Activated naive CD4-positive, alpha-beta T cell treated with anti-CD3 and anti-CD28 coated beads, Interleukin-2, amount 50 U/mL, for 72 hours (primary cell): ENCODE measurements around the gene NPEPPS. TPM values are rescaled to one million over a fixed set of nuclear protein-coding genes. Genes with fewer than 3 reads are reported as not detected.

ENCODE experiments used
- ATAC-seq, 2 donors: fragments of 150-1000 bp; cut with Tn5 transposase; 2 replicates each; pipeline ENCODE4 v1.10.0; 2021; ENCODE audit warnings: mild to moderate bottlenecking in 2 of 2, moderate library complexity in 2 of 2
- DNase-seq, 2 donors: peaks; one replicate each; pipeline ENCODE4 v3.0.0; 2021 to 2022; ENCODE audit warnings: low spot score in 2 of 2
- H3K27ac Mint-ChIP-seq, 2 donors: one replicate each; pipeline ENCODE4 v1.8.0; 2022; ENCODE audit warnings: mild to moderate bottlenecking in 2 of 2, mixed read lengths in 2 of 2
- H3K36me3 Mint-ChIP-seq, 2 donors: one replicate each; pipeline ENCODE4 v1.8.0; 2022; ENCODE audit warnings: mixed read lengths in 2 of 2
- H3K9me3 Mint-ChIP-seq, 2 donors: one replicate each; pipeline ENCODE4 v1.8.0; 2022; ENCODE audit warnings: mixed read lengths in 2 of 2
- total RNA-seq, 2 donors: library from RNA; stranded (reverse); gene quantifications; one replicate each; pipeline ENCODE4 v1.2.3, GENCODE V29; 2022

Gene NPEPPS
- total RNA-seq, 2 donors from 2014 or later = 134 to 185 TPM

GRCh38 chr17:47641202-47641601 lies 110.3 kb downstream of the NPEPPS start:
- no peak overlapping the region for H3K27ac Mint-ChIP-seq
- DNase-seq = no peak
- no peak for ATAC-seq
- H3K36me3 Mint-ChIP-seq = peaks cover 0 to 4% of the 10 kb centered on the region in 2 donors
- no peaks in the 10 kb centered on the region for H3K9me3 Mint-ChIP-seq

DNA sequence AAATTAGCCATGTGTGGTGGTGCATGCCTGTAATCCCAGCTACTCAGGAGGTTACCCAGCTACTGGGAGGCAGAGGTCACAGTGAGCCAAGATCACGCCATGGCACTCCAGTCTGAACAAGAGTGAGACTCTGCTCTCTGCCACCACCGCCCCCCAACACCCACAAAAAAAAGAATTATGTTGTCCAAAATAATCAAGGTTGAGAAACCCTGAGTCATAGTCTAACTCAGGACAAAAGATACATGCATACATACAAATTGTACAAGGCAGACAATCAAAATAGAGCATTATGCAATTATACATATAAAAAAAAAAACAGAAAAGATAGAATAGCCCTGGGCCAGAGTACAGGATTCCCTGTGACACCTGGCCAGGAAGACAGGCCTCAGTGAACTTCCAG lies 112.2 kb downstream of the NPEPPS start:
- Mint-ChIP-seq H3K36me3 (no peaks in the 10 kb centered on the region), H3K27ac (no peak overlapping the region), H3K9me3 (no peaks in the 10 kb centered on the region)
- ATAC-seq = no peak
- no peak for DNase-seq

DNA sequence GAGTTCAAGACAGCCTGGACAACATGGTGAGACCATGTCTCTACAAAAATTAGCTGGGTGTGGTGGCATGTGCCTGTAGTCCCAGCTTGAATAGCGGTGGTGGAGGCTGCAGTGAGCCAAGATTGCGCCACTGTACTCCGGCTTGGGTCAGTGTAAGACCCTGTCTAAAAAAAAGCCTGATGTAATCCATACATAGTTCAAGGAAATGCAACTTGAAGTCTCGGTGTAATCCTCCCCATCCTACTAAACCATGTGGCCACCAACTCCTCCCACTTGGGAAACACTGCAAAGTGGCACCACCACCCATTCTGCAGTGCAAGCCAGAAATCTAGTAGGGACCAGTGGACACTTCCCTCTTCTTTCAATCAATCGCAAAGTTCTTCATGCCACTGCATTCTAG lies 113.4 kb downstream of the NPEPPS start:
- H3K36me3 Mint-ChIP-seq = peaks cover 0 to 11% of the 10 kb centered on the region in 2 donors
- H3K27ac Mint-ChIP-seq = no peak overlapping the region
- H3K9me3 Mint-ChIP-seq = no peaks in the 10 kb centered on the region
- no peak for ATAC-seq
- DNase-seq = no peak

DNA sequence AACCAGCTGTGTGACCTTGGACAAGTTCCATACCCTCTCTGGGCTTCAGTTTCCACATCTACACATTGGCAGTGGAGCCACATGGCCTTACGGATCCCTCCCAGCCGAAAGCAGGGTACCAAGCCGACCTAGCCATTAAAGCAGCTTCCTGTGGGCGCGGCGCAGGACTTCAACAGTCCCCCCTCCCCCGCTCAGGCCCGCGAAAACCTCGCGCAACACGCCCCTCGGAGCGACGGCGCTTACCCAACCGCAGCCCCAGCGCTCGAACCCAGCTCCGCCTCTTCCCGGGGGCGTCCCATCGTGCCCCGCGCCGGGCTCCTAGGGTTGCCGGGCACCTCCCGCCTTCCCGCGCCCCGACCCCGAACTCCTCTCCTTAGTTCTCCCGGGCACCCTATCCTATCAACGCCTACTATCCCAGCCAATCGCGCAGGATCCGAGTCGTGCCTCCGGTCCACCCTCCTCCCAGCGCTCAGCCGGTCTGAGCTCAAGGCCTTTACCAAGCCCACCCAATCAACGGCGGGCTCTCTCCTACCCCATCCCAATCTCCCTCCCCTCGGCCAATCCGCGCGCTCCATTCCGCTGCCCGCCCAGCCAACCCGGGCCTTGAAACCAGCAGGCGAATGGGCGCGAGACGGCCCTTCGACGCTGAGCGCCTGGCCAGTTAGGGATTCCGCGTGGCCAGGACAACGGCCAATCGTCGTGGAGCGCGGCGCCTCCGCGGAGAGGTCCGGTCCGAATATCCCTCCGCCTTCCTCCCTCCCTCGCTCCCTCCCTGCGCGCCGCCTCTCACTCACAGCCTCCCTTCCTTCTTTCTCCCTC lies 118.5 kb downstream of the NPEPPS start, which contains the start of gene KPNB1:
KPNB1 (plus strand) TSS at position 767 of the 819 bp plus-strand sequence. CDS start 326 bp downstream, outside the sequence.
- peak; percentile 96 to 99 for DNase-seq
- peaks cover 29 to 48% of the 10 kb centered on the region in 2 donors for H3K36me3 Mint-ChIP-seq
- H3K27ac Mint-ChIP-seq = peak within 1 kb of the TSS; percentile 92 to 98
- ATAC-seq = peak; percentile 85 to 87
- no peaks in the 10 kb centered on the region for H3K9me3 Mint-ChIP-seq

- no peaks in the 10 kb centered on the region for H3K9me3 Mint-ChIP-seq
- H3K27ac Mint-ChIP-seq = peak overlapping the region; percentile 92 to 97
- no peak for DNase-seq
- peaks cover 29 to 55% of the 10 kb centered on the region in 2 donors for H3K36me3 Mint-ChIP-seq
- peak; percentile 1 to 4 for ATAC-seq
These were observed 119.1 kb downstream of the NPEPPS start for GRCh38 chr17:47649972-47650524.

DNA sequence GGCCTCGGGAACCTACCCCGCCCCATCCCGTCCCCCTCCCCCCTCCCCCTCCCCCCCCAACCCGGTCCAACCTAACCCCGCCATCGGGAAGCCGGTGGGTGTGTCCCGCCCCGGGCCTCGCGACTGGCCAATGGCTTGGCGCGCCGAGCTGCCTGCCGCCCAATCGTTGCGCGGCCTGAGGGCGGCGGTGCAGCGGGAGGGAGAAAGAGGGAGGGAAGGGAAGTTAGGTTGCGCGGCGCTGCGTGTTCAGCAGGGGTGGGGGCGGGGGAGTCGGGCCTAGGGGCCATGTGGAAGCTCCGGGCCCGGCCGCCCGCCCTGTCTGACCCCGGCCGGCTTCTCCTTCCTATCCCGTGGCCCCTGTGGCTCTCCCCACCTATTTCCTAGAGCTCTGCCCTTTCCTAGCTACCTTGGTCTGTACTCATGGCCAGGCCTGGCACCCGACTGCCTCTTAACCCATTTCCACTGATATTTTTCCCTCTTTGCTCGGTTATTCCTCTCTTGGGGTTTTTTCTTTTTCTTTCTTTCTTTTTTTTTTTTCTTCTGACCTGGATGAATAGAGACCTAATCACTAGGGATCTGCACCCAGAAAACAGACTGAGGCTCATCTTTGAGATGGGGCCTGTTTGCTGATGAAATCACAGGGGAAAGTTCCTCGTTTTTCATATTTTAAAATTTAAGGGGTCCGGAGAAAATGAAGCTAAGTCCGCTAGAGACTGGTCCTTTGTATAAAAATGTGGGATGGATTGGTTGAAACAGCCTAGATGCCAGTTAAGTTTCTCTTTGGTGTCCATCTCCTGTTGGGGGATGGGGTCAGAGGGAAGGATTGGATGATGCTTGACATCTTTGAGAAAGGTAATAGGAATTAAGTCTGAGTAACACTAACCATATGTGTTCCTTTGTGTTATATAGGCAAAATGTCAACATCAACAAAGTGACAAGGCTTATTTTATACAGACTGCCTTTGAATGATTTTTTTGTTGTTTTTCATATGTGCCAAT lies 119.9 kb downstream of the NPEPPS start:
- H3K9me3 Mint-ChIP-seq = no peaks in the 10 kb centered on the region

DNA sequence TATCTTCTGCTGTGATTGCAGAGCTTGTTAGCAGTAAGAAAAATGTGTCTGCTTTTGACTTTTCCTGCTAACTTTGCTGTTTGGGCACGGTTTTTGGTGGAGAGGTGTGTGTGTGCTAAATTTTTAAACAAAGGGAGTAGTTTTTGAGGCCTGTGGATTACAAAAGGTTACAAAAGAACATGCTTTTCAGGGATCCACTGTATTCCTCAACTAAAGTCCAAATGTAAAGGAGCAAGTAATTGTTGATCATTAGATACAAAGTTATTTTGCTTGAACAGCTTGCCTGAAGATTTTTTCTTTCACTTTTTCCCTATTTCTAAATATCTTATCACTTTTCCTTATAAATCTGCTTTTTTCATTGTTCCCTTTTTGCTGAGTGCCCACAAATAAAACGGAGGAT lies 120.8 kb downstream of the NPEPPS start:
- Mint-ChIP-seq H3K27ac (peak overlapping the region in 1 of 2 donors; percentile 98), H3K9me3 (no peaks in the 10 kb centered on the region), H3K36me3 (peaks cover 29 to 68% of the 10 kb centered on the region in 2 donors)
- ATAC-seq (no peak), DNase-seq (no peak)

More for the DNA sequence above, 119.9 kb downstream of the NPEPPS start:
- peaks cover 29 to 62% of the 10 kb centered on the region in 2 donors for H3K36me3 Mint-ChIP-seq
- H3K27ac Mint-ChIP-seq = peak overlapping the region; percentile 86 to 98
- ATAC-seq = peak; percentile 56 to 60
- DNase-seq = peak; percentile 94 to 96

DNA sequence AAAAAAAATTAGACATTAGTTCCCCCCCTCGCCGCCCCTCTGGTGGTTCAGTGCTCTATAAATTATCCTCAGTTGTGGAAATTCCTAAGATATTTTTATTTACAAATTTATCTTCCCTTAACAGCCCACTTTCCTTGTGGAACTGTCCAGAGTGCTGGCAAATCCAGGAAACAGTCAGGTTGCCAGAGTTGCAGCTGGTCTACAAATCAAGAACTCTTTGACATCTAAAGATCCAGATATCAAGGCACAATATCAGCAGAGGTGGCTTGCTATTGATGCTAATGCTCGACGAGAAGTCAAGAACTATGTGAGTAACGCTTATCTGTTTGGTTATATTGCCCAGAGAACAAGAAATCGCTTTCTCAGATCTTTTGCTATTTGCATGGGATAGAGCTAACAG lies 121.7 kb downstream of the NPEPPS start:
- DNase-seq = no peak
- H3K36me3 Mint-ChIP-seq = peaks cover 33 to 77% of the 10 kb centered on the region in 2 donors
- peak overlapping the region; percentile 57 to 69 for H3K27ac Mint-ChIP-seq
- no peak for ATAC-seq
- H3K9me3 Mint-ChIP-seq = no peaks in the 10 kb centered on the region

GRCh38 chr17:47653442-47653841 lies 122.5 kb downstream of the NPEPPS start:
- no peaks in the 10 kb centered on the region for H3K9me3 Mint-ChIP-seq
- DNase-seq (no peak), ATAC-seq (no peak)
- peaks cover 38 to 81% of the 10 kb centered on the region in 2 donors for H3K36me3 Mint-ChIP-seq
- peak overlapping the region; percentile 37 to 69 for H3K27ac Mint-ChIP-seq

- no peak for ATAC-seq
- peaks cover 43 to 78% of the 10 kb centered on the region in 2 donors for H3K36me3 Mint-ChIP-seq
These were observed 124.1 kb downstream of the NPEPPS start for GRCh38 chr17:47654991-47655390.

DNA sequence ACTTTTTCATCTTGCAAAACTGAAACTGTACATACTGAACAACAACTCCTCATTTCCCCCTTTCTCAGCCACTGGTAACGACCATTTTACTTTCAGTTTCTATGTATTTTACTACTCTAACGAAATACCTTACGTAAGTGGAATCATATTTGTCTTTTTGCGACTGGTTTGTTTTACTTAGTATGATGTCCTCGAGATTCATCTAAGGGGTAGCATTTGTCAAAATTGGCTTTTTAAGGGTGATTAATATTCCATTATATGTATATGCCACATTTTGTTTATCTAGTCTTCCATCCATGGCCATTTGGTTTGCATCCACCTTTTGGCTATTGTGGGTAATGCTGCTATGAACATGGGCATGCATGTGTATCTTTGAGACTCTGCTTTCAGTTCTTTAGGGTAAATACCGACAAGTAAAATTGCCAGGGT lies 129.2 kb downstream of the NPEPPS start:
- Mint-ChIP-seq H3K36me3 (peaks cover 30 to 44% of the 10 kb centered on the region in 2 donors), H3K9me3 (no peaks in the 10 kb centered on the region), H3K27ac (peak overlapping the region; percentile 82 to 93)
- DNase-seq = no peak
- ATAC-seq = peak; percentile 76 to 79

More at GRCh38 chr17:47654991-47655390, 124.1 kb downstream of the NPEPPS start:
- Mint-ChIP-seq H3K27ac (peak overlapping the region; percentile 23 to 71), H3K9me3 (no peaks in the 10 kb centered on the region)
- DNase-seq = no peak

- DNase-seq (peak in 1 of 2 donors; percentile 70), ATAC-seq (peak; percentile 60 to 70)
- H3K27ac Mint-ChIP-seq = peak overlapping the region; percentile 65 to 76
- no peaks in the 10 kb centered on the region for H3K9me3 Mint-ChIP-seq
- H3K36me3 Mint-ChIP-seq = peaks cover 22 to 23% of the 10 kb centered on the region in 2 donors
These were observed 133.2 kb downstream of the NPEPPS start for GRCh38 chr17:47663912-47664623.

GRCh38 chr17:47664624-47664941 lies 133.7 kb downstream of the NPEPPS start:
- H3K27ac Mint-ChIP-seq = peak overlapping the region in 1 of 2 donors; percentile 76
- no peaks in the 10 kb centered on the region for H3K9me3 Mint-ChIP-seq
- no peak for DNase-seq

GRCh38 chr17:47665655-47666054 lies 134.7 kb downstream of the NPEPPS start:
- Mint-ChIP-seq H3K27ac (peak overlapping the region in 1 of 2 donors; percentile 70), H3K9me3 (no peaks in the 10 kb centered on the region)

More at GRCh38 chr17:47664624-47664941, 133.7 kb downstream of the NPEPPS start:
- H3K36me3 Mint-ChIP-seq = peaks cover 24 to 25% of the 10 kb centered on the region in 2 donors
- ATAC-seq = no peak

DNA sequence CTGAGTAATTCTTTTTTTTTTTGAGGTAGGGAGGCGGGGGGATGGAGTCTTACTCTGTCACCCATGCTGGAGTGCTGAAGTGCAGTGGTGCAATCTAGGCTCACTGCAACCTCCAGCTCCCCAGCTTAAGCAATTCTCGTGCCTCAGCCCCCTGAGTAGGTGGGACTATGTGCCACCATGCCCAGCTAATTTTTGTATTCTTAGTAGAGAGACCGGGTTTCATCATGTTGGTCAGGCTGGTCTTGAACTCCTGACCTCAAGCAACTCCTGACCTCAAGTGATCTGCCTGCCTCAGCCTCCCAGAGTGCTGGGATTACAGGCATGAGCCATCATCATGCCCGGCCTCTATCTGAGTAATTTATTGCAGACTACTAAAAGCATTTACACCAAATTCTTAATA lies 138.2 kb downstream of the NPEPPS start:
- H3K9me3 Mint-ChIP-seq = no peaks in the 10 kb centered on the region
- ATAC-seq (no peak), DNase-seq (no peak)
- peak overlapping the region in 1 of 2 donors; percentile 92 for H3K27ac Mint-ChIP-seq
- peaks cover 30 to 47% of the 10 kb centered on the region in 2 donors for H3K36me3 Mint-ChIP-seq

More at GRCh38 chr17:47665655-47666054, 134.7 kb downstream of the NPEPPS start:
- DNase-seq = no peak
- H3K36me3 Mint-ChIP-seq = peaks cover 27 to 36% of the 10 kb centered on the region in 2 donors
- ATAC-seq = no peak

DNA sequence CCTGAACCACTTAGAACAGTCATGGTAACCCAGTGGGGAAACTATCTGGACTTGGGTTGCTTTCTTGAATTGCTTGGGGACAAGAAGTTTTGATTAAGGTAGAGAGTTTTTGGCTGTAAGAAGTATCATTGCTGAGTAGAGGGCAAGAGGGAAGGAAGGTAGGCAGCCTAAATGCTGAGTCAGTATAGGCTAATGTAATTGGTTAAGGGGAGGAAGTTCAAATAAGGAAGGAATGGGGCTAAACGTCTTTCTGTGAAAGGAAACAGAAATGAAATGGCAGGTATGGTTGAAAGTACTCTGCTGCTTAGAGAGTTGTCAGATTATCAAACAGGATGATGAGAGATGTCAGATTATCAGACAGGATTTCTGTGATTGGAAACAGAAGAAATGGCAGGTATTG lies 139.2 kb downstream of the NPEPPS start:
- ATAC-seq (peak in 1 of 2 donors; percentile 52), DNase-seq (no peak)
- Mint-ChIP-seq H3K27ac (peak overlapping the region; percentile 44 to 92), H3K36me3 (peaks cover 33 to 51% of the 10 kb centered on the region in 2 donors), H3K9me3 (no peaks in the 10 kb centered on the region)
